ENCODE results near the gene TMEM183A. TPM values are rescaled to one million over a fixed set of nuclear protein-coding genes. Genes with fewer than 3 reads are reported as not detected.

TMEM183A gene, protein sequence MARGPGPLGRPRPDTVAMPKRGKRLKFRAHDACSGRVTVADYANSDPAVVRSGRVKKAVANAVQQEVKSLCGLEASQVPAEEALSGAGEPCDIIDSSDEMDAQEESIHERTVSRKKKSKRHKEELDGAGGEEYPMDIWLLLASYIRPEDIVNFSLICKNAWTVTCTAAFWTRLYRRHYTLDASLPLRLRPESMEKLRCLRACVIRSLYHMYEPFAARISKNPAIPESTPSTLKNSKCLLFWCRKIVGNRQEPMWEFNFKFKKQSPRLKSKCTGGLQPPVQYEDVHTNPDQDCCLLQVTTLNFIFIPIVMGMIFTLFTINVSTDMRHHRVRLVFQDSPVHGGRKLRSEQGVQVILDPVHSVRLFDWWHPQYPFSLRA
- 44.1 to 50.0 TPM (median 47.1 TPM) in 5 replicates for total RNA-seq (2022; extraction: Qiagen RNA extraction; ENCODE audit: low read depth)

DNA sequence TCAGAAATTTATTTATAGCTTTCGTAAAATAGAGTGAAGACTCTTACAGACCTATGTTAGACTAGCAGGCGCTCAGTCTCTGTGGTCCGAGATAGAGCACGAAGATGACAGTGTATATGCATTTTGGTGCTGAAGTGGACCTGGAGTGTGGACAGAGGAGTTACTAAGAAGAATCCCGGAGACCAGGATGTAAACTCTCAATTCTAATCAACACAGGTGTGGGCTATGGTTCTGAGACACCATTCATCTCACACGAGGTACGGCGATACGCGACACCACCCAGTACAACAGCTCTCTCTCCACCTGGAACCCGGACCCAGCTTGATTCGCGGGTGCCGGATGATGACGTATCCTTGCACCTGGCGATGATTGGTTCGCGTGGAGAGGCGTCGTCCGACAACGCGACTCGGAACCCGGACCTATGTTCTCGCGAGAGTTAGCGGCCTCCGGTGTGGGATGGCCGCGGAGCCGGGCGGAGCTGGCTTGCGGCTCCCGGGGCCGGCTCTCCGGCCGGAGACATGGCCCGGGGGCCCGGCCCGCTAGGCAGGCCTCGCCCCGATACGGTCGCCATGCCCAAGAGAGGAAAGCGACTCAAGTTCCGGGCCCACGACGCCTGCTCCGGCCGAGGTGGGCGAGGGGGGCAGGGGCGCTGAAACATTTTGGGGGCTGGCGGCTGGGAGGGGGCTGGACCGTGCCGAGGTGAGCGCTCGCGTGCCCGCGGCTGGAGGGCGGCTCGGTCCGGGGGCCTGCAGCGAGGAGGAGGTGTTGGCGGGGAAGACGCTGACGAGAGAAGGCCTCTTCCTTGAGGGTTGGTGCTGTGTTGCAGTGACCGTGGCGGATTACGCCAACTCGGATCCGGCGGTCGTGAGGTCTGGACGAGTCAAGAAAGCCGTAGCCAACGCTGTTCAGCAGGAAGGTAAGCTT is at the start of gene TMEM183A:
Gene TMEM183A (plus strand): TSS at position 427 of the 924 bp plus-strand sequence. CDS start 92 bp downstream, at position 519.

DNA sequence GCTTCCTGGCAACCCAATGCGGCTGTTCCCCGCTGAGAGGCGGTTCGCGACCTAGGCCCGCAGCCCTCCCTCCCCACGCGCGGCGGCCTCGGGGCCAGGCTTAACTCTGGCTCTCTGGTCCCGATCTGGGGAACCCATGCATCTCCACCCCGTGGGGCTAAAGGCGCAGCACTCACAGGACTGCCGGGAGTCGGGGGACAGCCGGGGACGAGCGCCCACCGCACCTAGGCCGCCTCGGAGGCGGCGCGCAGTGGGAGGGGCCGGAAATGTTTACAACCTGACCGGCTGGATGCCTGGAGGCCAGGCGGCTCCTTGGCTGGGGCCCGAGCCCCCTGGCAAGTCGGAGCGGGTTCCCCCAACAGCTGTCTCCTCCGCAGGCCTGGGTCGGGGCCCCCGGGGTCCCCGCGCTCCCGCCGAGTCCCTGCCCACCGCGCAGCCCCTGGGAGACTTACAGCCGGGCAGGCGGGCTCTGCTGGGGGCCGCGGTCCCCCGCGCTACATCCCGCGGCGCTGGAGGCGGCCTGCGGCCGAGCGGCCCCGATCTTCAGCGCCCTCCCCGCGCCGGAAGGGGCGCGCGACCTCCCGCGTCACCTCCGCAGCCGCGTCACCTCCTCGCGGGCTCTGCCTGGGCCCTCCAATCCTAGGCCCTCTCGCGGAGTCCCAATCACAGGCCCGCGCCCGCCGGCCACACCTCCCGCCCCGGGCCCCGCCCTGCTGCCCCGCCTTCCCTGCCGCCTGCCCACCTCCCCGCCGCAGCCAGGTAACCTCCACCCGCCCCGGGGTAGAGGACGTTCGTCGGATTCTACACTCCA is 49.2 kb upstream of the TMEM183A start, which contains the start of gene ADIPOR1:
Gene ADIPOR1 (minus strand): TSS at position 580 of the 811 bp plus-strand sequence. CDS start 7,242 bp downstream, outside the sequence.

DNA sequence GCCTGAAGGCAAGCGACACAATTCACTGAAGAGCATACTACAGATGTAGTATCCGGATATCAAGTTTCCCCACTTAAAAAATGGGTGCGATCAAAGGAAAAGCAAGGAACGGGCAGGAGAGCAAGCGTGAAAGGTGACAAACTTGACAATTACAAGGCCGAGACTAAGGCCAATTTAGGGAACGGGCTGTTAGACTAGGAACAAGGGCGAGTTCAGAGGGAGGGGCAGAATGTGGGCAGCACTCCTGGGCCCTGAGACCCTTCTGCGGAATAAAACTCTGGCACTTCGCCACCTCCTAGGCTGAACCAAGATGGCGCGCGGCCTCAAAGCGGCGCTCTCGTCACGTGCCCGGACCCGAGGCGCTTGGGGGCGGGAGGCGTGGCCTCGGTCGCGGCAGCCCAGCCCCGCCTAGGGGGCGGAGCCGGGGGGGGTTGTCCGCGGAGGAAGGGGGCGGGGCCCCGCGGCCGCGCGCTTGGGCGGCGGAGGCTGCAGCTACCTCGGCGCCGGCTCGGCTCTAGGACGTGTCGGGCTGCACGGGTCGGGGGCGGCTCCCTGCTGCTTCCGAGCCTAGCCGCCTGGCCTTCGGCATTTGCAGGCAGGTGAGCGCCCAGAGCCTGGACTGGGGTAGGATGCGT is 19.0 kb downstream of the TMEM183A start, which contains the start of gene PPFIA4:
Gene PPFIA4 (plus strand): TSS at position 461 of the 635 bp plus-strand sequence. CDS start 12,518 bp downstream, outside the sequence.

Other genes with a start within 250 kb of the TMEM183A start
- 13.2 to 19.7 TPM (median 16.2 TPM) in 5 replicates for gene KDM5B, start 199.0 kb upstream of the TMEM183A start, total RNA-seq (2022; extraction: Qiagen RNA extraction; ENCODE audit: low read depth)
- gene PCAT6, start 196.4 kb upstream of the TMEM183A start, total RNA-seq (2022; extraction: Qiagen RNA extraction; ENCODE audit: low read depth), result 1.4 to 5.4 TPM (median 4.3 TPM) in 5 replicates
- gene RABIF, start 118.2 kb upstream of the TMEM183A start, total RNA-seq (2022; extraction: Qiagen RNA extraction; ENCODE audit: low read depth), result 14.4 to 15.3 TPM (median 14.7 TPM) in 5 replicates
- 16.2 to 20.9 TPM (median 16.9 TPM) in 5 replicates for gene KLHL12, start 80.1 kb upstream of the TMEM183A start, total RNA-seq (2022; extraction: Qiagen RNA extraction; ENCODE audit: low read depth)
- gene ADIPOR1, start 49.1 kb upstream of the TMEM183A start, total RNA-seq (2022; extraction: Qiagen RNA extraction; ENCODE audit: low read depth), result 57.1 to 68.6 TPM (median 64.9 TPM) in 5 replicates
- gene CYB5R1, start 40.1 kb upstream of the TMEM183A start, total RNA-seq (2022; extraction: Qiagen RNA extraction; ENCODE audit: low read depth), result 19.0 to 24.1 TPM (median 21.3 TPM) in 5 replicates
- gene PPFIA4, start 19.1 kb downstream of the TMEM183A start, total RNA-seq (2022; extraction: Qiagen RNA extraction; ENCODE audit: low read depth), result 0.38 to 1.4 TPM (median 0.64 TPM) in 5 replicates
- not detected in 5 replicates for gene MYOG, start 78.6 kb downstream of the TMEM183A start, total RNA-seq (2022; extraction: Qiagen RNA extraction; ENCODE audit: low read depth)
- 0.27 to 1.6 TPM (median 1.0 TPM) in 5 replicates for gene ADORA1, start 120.4 kb downstream of the TMEM183A start, total RNA-seq (2022; extraction: Qiagen RNA extraction; ENCODE audit: low read depth)
- gene MYBPH, start 168.5 kb downstream of the TMEM183A start, total RNA-seq (2022; extraction: Qiagen RNA extraction; ENCODE audit: low read depth), result not detected in 5 replicates
- gene CHI3L1, start 179.3 kb downstream of the TMEM183A start, total RNA-seq (2022; extraction: Qiagen RNA extraction; ENCODE audit: low read depth), result 0.18 TPM in 1 of 5 replicates, not detected in the others
- not detected in 5 replicates for gene CHIT1, start 222.3 kb downstream of the TMEM183A start, total RNA-seq (2022; extraction: Qiagen RNA extraction; ENCODE audit: low read depth)